DMS153 treated with DMSO at 0.1 percent for 48 hours (cell line): ENCODE results near the gene LY6G5B.
A peak's percentile ranks its signal among the peaks of the same experiment; 100 is the strongest.
"Not testable (repeated sequence)": the region's sequence is repeated elsewhere in the genome, so short reads cannot be mapped to it uniquely, and the experiment has no call there.

ENCODE experiments used
- DNase-seq: peaks from one replicate; lab custom pipeline; 2025; ENCODE audit not compliant: unreplicated experiment; lab: John Stamatoyannopoulos, UW

The LY6G5B gene

DNA sequence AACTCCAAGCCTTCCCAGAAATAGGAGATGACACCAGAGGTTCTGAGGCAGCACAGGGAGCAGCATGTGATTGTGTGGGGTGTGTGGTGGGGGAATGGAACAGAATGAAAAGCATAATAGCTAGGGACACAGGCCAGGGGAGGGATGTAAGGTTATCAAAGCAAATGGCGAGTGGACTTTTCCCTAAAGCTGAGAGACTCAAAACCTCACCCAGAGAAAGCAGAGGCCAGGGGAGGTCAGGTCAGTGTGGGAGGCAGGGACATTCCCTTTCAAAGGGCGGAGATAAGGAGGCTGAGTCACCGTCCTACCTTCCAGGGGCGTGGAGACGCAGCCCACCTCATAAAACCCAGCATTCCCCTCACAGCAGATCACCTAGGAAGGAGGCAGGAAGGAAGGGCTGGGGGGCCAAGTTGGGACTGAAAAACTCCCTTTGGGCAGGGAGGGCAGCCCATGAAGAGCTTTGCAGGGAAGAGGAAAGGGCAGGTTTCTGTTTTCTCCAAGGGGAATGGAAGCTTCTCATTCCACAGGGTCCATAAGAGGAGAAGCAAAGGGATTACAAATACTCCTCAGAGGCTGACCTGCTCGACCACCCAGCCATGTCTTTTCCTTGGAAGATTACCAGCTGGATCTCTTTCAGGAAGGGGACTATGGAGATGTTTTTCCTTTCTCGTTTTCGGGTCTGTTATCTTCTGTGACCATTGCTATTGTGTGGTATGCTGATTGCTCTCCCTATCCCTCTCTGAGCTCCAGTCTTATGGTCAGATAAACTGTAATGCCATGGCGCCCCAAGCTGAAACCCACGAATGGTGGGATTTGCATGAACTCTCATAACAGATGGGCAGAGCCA is 20.7 kb downstream of the LY6G5B start:
- no peak for DNase-seq

GRCh38 chr6:31691078-31691463 is 21.3 kb downstream of the LY6G5B start:
- DNase-seq, result no peak

DNA sequence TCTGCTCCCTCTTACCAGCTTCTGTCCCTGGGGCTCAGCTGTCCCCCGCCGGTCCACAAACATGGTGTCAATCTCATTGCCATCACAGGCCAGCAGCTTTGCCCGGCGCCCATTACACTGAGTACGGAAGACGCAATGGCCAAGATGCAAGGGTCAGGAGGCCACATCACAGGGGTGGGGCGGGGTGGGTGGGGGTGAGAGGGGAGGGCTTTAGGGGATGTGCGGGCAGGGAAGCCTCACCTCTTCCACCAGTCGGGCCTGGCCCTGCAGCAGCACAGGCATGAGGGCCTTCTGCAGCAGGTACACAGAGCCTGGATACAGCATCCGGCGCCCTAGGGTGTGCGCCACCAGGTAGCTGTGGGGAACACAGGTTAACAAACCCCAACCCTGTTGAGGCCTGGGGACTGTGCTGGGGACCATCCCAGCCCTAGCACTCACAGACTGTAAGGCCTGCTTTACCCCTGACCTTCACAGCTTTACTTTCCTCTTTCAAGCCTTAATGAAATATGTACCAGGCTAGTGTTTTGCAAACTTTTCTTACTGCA is 21.9 kb downstream of the LY6G5B start:
- no peak for DNase-seq

- DNase-seq, result no peak
Measured at GRCh38 chr6:31692353-31692752, 22.6 kb downstream of the LY6G5B start.

DNA sequence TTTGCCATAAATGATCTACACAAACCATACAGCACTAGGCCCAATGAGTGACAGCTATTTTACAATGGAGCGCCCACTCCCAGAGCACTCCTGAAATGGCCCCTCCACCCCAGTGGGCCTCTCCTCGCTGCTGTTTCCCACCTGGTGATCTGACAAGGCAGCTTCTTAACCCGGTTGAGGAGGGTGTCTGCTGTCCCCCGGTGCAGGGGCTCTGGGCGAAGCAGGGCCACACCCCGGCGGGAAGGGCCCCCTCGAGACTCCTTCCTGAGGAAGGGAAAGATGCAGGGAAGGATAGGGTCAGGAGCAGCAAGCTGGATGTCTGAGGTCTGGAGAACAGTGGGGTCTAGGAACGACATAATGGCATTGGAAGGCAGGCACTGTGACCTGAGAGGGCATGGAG is 23.1 kb downstream of the LY6G5B start:
- DNase-seq, result no peak

DNA sequence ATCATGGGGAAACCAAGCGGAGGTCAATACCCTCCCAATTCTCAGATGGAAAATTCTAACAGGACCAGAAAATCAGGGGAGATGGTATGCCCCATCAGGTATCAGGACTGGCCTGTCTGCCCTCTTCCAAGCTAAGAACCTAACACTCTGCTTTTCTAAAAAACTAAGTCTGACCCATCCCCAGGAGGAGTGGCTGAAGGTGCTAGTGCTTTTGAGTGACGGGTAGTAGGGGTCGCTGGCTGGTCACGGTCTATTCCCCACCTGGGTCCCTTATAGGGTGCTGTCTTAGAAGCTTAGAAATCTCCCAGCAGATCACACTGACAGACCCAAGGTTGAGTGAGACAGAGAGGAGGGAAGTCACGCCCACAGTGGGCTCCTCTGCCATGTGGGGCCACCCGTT is 23.8 kb downstream of the LY6G5B start:
- no peak for DNase-seq

DNA sequence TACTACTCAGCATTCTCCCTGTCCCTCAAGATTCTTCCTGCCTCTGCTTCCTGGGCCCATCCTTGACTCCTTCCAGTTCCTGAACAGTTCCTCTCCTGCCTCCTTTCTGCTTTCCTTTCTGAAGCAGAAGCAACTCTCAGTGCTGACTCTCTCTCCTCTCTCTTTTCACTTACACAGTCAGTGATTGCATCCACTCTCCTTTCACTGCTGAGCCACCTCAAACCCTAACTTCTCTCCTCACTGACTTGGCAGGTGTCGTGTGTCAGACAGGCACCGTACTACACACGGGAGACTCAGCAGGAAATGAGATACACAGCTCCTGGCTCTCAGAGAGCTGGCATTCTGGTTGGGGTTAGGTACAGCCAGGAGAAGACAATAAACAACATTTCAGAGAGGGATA is 27.8 kb downstream of the LY6G5B start:
- DNase-seq, result no peak

DNA sequence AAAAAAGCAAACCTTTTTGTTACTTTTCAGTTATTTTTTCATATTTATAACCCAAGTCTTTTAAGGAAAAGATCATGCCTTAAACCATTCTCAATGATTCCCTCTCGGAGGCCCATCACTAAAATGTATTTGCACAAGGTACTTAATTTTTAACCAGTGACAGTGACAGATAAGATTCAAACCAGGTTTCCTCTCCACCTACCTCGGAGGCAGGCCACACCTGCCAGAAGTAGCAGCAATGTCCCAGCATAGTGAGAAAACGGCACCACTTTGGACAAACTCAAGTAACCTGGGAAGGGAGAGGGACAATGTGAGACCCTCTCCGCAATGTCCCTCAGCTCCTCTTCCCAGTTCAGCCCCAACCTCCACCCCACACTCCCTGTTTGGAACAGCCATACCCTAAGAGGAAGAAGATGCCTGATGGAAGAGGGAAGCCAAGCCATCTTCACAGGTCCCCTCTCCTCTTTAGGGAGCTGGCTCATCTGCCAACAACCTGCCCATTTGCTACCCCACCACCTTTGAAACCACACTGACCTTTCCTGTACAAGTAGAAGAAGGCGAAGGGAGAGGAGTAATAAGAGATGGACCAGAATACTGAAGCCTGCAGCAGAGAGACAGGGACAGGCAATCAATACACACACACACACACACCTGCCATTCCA is 31.1 kb downstream of the LY6G5B start:
- no peak for DNase-seq

DNA sequence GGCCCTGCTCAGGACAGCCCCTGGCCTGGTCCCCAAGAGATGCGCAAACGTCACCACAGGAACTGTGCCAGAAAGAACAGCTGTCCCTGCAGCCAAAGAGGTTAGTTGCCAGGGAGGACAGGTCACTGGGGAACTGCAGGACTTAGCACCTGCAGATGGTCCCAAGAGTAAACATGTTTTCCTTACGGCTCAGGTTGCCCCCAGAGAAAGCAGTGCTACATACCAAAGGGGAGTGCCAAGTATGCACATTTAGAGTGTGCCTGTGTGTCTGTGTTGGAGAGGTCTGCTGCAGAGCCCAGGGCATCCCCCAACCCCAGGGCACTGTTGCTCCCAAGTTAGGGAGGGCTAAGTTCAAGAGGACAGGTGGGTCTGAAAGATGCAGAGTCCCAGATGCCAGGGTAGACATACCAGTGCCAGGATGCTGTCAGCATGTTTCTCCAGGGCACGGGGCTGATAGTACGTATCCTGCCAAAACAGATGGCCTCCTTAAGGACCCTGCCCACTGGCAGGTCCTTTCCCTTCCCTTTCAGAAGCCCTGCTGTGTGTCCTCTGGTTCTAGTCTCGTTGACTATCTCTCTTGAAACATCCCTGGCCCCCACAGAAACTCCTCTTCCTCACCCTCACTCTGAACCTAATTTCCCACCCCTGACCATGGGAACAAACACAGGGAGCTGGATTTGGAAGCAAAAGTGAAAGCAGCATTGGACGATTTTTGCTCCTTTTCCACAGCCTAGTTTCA is 32.1 kb downstream of the LY6G5B start:
- no peak for DNase-seq

DNA sequence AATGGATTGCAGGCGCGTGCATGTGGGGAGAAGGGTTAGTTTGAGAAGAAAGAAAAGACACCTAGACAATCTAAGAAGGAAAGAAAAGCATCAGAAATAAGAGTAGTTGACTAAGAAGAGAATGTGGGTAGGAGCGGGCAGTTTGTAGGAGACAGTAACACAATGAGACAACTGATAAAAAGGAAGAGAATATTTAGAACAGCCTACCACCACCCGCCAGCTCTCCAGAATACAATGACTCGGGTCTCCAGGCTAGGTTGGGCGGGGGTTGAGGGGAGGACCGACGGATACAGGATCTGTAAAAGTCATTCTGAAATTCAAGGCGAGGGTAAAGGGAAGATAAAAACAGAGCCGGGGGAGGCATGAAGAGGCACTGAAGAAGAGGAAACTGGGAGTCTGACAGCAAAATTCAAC is 32.6 kb downstream of the LY6G5B start:
- DNase-seq, result no peak

- DNase-seq, result peak; percentile 89
Measured at GRCh38 chr6:31702819-31703716, 33.3 kb downstream of the LY6G5B start, which contains the start of gene ABHD16A. ABHD16A (minus strand) TSS chr6:31703324; CDS start chr6:31703281, 43 bp downstream.

DNA sequence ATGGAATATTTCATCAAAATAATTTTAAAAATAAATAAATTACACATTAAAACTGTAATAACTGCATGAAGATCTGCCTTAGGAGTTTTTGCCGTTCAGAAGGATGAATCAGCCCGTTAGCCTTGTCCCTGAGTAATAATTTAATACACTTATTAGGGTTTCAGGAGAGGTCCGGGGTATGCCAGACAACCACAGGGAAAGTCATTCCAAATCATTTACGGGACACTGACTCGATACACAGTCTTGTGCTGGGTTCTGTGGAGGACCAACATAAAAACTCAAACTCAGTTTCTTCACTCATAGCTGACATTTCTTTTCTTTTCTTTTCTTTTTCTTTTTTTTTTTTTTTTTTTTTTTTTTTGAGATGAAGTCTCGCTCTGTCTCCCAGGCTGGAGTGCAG is 36.2 kb downstream of the LY6G5B start:
- DNase-seq, result no peak

GRCh38 chr6:31706599-31706998 is 36.8 kb downstream of the LY6G5B start, which contains the start of gene LY6G6F:
LY6G6F (plus strand) TSS chr6:31706866; CDS start chr6:31706907, 41 bp downstream.
- no peak for DNase-seq

- DNase-seq, result no peak
Measured at GRCh38 chr6:31707701-31708100, 37.9 kb downstream of the LY6G5B start.

DNA sequence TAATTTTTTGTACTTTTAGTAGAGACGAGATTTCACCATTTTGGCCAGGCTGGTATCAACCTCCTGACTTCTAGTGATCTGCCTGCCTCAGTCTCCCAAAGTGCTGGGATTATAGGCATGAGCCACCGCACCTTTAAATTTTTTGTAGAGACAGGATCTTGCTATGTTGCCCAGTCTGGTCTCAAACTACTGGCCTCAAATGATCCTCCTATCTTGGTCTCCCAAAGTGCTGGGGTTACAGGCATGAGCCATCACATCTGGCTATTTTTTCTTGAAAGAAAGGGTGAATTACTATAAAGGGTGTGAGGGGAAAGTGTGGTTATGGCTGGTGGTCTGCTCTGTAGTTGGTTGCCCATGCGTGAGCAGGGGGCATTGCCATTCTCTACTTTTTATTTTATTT is 38.4 kb downstream of the LY6G5B start:
- no peak for DNase-seq

DNA sequence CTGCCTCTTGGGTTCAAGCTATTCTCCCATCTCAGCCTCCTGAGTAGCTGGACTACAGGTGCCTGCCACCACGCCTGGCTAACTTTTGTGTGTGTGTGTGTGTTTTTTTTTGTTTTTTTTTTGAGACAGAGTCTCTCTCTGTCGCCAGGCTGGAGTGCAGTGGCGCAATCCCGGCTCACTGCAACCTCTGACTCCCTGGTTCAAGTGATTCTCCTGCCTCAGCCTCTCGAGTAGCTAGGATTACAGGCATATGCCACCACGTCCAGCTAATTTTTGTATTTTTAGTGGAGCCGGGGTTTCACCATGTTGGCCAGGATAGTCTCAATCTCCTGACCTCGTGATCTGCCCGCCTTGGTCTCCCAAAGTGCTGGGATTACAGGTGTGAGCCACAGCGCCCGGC is 39.4 kb downstream of the LY6G5B start:
- DNase-seq, result not testable (repeated sequence)

DNA sequence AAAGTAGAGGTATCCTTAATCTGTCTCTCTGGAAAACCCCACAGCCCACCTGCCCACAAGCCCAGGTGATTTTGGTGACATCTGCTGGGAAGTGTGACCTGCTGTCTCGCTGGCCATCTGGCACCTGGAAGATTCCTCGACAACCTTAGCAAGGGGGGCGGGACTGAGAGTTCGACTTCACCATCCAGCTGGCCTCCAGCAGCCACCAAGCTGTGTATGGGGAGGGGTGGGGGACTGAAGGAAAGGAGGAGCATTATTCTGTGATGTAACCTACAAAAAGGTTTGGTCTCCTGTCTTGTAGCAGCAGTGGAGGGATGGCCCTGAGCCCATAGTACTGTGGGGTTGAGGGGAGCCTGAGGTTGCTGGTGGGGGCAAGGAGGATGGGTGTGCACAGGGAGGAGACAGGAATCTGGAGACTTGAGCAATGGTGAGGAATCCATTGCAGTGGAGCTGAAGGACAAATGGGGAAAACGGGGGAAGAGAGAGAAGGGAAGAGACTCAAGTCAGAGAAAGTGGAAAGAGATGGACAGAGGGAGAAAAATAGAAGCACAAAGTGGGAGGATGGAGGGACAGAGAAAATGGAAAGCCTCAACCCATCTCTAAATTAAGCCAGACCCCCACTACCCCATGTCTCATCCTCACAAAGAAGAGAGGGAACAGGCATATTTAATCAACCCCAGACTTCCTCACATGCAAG is 40.9 kb downstream of the LY6G5B start:
- DNase-seq, result no peak

- no peak for DNase-seq
Measured at GRCh38 chr6:31711233-31711632, 41.5 kb downstream of the LY6G5B start.

DNA sequence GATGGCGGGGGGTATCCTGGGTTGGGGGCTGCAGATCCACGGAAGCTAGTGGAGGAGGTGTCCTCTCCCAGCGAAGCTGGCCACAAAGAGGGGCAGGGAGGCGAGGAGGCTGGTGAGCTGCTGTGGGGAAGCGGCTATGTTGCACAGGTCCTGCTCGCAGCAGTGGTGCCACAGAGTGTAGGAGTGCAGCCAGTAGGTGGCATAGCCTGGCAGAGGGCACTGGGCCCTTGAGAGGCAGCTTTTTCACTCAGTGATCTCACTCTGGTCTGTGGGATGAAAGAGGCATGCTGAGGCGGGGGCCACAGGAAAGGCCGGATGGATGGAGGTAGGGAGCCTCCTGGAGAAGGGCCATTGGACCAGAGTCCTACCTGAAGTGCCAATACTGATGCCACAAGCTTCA is 42.5 kb downstream of the LY6G5B start:
- DNase-seq, result no peak

- no peak for DNase-seq
Measured at GRCh38 chr6:31713465-31713864, 43.7 kb downstream of the LY6G5B start.
